NCI-H2196 (cell line): ENCODE measurements around the gene CHD2.

Experiments used
- DNase-seq: peaks from one replicate; lab custom pipeline; 2025; ENCODE audit not compliant: unreplicated experiment; lab: John Stamatoyannopoulos, UW

CHD2 gene

DNA sequence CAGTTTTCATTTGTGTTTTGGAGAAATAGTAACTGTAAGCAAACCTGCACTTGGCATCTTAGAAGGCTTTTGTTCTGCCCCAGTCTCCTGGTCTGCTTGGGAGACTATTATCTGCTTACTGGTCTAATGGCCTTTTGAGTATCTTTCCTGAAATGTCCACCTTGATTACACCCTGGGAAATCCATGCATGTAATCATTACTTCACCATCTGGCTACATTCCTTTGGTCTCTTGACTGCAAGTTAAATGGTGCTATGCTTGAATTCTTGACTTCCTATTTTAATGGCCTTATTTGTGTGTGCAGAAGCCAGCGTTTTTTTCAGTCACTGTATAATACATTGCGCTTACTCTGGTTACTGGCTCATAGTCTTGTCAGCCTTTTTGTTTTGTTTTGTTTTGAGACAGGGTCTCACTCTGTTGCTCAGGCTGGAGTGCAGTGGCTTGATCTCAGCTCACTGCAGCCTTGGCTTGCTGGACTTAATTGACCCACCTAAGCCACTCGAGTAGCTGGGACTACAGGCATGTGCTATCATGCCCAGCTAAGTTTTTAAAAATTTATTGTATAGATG is 30.0 kb downstream of the CHD2 start:
- DNase-seq = no peak

DNA sequence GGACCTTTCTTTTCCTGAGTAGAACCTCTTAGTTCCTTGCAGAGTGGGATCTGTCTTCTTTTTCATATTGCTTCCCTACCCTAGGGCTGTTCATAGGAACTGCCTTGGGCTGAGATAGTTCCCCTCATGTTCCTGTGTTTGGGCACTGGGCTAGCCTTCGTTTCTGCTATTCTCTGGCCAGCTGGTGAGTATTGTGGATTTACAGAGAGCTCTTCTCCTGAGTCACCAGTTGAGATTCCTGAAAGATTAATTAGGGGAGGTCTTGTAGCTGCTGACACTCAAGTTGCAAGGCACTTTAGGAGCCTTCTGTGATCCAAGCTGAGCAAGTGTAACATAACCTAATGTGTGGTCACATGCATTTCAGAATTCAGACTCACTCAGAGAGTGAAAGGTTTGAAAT is 30.7 kb downstream of the CHD2 start:
- DNase-seq = no peak

GRCh38 chr15:92932946-92933649 is 33.0 kb downstream of the CHD2 start:
- no peak for DNase-seq

DNA sequence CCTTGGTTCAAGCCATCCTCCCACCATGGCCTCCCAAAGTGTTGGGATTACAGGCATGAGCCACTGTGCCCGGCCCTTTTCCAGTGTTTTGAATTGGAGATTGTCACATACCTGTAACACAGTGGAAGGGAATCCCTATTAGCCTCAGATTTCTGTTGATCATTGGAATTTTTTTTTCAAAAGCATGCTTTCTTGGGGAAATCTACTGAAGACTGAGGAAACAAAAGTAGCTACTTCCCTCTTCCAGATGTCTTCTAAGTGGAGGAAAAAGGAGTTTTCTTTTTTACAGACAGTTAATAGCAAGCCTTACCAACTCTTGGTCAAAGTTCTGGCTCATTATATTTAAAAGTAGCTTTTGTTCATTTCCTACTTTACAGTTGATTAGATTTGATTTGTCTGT is 33.7 kb downstream of the CHD2 start:
- no peak for DNase-seq

DNA sequence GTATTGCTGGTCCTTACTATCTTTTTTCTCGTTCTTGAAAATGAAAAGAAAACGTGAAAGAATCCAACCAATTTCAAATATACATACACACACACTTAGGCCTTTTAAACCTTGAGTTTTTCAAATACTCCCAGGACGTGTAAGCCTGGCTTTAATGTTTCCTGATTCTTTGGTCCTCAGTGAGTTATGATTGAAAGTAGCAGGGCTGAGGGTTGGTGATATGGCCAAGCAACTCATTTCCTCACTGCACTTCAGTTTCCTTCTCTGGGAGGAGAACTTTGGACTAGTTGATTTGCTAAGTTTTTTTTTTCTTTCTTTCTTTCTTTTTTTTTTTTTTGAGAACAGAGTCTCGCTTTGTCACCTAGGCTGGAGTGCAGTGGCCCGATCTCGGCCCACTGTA is 34.6 kb downstream of the CHD2 start:
- DNase-seq = no peak

GRCh38 chr15:92936138-92936537 is 36.0 kb downstream of the CHD2 start:
- no peak for DNase-seq

GRCh38 chr15:92936693-92937092 is 36.6 kb downstream of the CHD2 start:
- no peak for DNase-seq

DNA sequence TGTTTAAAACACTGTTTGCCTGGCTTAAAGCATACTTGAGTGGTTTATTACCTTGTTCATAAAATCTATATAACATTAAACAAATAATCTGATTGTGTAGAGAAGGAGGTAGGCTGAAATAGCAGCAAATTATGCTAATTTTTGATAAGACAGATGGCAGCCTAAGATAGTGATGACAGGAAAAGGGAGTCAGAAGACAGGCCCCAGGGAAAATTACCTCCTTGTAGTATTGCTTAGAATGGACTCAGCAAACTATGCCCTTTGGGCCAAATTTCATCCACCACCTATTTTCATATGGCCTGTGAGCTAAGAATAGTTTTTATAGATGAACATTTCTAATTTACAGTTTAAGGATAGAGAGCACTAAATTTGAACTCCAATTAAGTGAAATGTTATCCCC is 37.8 kb downstream of the CHD2 start:
- no peak for DNase-seq

DNA sequence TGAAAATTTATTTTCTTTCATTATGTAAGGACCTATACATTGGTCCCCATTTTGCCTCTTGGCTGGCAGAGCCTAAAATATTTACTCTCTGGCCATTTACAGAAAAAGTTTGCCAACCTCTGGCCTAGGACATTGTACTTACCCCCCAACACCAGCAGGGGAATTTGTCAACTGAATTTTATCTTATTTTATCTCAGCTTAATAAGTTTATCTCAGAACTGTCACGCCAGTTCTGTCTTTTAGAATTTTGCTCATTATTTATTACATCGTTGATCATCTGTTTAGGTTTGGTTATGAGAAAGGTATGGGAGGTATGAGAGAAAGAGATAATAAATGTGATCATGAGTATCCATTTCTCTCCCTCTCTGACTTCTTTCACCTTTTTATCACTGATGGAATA is 38.3 kb downstream of the CHD2 start:
- DNase-seq = no peak

- no peak for DNase-seq
These were observed 41.5 kb downstream of the CHD2 start for GRCh38 chr15:92941668-92942067.

- DNase-seq = no peak
These were observed 42.6 kb downstream of the CHD2 start for GRCh38 chr15:92942706-92943105.

DNA sequence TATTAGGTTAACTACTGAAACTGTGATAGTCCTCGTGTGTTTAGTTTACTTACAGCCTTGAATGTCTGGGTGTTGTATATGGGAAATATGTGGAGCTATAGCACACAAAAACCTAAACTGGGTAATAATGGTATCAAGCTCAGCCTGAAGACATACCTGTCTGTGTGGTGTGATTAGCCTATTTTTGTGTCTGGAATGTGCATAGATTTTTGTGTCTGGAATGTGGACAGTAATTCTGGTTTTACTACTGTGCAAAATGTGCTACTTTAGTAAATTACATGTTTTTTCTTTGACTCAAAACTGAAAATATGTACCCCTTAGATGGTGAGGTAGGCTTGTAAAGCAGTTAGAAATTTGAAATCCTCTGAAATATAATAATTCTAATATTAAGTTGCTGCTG is 43.5 kb downstream of the CHD2 start:
- DNase-seq = no peak

- no peak for DNase-seq
These were observed 44.9 kb downstream of the CHD2 start for GRCh38 chr15:92944946-92945521.

DNA sequence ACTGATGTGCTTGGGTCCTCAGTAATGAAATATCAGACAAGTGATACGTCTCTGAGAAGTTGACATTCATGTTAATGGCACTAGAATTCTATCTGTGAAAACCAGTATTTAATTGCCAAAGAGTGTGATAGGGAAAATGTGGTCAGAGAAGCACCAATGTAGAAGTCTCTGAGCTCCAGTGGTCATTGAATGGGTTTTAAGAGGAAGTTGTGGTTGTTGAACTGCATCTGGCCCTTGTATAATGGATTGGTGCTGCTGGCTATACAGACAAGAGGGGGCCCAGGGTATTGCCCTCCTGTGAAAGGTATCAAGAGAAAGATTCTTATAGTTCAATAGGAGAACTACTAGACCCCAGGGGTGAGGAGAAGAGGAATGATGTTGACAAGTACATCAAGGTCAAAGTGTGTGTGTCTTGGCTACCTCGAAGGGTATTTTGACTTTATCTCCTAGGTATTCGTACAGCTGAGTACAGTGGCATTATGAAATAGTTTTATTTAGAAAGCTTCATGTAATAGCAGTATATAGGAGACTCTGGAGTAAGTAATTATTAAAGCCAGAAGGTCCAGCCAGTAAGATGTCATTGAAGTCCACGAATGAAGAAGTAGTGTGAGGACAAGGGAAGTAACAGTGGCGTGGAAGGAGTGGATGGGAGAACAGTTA is 47.1 kb downstream of the CHD2 start:
- no peak for DNase-seq

DNA sequence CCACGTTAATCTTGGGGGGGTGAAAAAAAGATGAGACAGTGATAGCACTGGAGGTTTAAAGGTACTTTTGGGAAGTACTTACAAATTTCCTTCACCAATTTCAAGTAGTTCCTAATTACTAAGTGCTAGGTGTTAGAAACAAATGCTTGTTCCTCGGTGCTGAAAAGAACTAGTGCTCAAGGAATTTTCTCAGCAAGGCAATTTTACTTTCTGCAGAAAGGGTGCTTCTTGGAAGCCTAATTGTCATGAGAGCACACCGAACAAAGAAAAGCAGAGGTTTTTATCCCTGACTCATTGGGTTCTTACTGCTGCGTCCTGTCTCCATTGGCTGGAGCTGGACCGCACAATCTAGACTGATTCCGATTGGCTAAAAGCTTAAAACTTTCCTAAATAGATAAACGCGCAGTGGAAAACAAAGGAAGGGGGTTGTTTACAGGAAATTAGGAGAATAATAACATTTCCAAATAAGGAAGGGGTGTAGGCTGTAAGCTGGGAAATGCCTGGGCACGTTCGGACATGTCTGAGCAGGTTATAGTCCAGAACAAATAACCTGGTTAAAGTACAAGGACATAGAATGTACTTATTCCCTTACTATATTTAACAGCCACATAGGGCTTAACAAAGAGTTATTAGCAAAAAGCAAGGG is 49.6 kb downstream of the CHD2 start:
- DNase-seq = no peak

DNA sequence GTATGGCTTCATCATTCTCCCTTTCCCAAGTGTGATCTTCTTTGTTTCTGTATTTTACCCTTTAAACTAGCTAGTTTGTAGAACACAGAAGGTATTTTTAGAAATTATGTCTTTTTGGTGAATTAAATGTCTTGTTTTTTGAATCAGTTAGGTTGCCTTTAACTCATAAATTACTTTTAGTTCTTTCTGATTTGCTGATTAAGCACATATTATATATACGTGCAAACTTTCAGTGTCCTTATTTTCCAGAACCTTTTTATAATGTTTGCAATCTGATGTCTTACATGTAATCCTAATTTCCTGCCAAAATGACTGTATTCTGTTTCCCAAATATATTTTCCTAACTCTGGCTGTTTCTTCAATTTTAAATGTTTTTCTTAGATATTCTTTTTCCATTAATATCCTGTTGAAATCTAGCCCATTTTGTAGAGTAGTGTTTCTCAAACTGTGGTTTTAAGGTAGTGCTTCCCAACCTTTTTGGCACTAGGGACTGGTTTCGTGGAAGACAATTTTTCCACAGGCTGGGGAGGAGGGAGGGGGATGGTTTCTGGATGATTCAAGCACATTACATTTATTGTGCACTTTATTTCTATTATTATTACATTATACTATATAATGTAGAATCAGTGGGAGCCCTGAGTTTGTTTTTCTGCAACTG is 51.8 kb downstream of the CHD2 start:
- no peak for DNase-seq

- no peak for DNase-seq
These were observed 52.3 kb downstream of the CHD2 start for GRCh38 chr15:92952458-92952850.

- no peak for DNase-seq
These were observed 53.4 kb downstream of the CHD2 start for GRCh38 chr15:92953566-92953965.

DNA sequence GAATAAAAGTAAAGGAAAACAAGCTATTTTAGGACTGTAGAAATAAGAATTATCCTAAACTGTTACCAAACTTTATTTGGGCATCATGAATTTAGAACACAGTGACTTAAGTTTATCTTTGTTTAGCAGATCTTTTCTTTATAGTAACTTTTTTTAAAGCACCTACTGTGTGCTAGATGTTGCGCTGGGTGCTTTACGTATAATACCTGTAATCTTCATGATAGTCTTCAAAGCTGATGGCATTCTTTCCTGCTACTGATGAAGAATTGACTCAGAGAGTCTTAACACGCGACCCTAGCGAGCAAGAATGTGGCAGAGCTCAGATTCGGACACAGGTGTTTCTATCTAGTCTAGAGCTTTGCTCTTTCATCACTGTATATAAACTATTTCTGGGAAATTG is 53.9 kb downstream of the CHD2 start:
- DNase-seq = no peak

GRCh38 chr15:92954578-92954977 is 54.5 kb downstream of the CHD2 start:
- DNase-seq = no peak

- no peak for DNase-seq
These were observed 55.6 kb downstream of the CHD2 start for GRCh38 chr15:92955706-92956105.
